NCI-H1436 treated with DMSO at 0.1 percent for 48 hours (cell line): ENCODE results near the gene PLXDC1.

Experiments used
- DNase-seq: peaks from one replicate; lab custom pipeline; 2025; lab: John Stamatoyannopoulos, UW

The PLXDC1 gene

DNA sequence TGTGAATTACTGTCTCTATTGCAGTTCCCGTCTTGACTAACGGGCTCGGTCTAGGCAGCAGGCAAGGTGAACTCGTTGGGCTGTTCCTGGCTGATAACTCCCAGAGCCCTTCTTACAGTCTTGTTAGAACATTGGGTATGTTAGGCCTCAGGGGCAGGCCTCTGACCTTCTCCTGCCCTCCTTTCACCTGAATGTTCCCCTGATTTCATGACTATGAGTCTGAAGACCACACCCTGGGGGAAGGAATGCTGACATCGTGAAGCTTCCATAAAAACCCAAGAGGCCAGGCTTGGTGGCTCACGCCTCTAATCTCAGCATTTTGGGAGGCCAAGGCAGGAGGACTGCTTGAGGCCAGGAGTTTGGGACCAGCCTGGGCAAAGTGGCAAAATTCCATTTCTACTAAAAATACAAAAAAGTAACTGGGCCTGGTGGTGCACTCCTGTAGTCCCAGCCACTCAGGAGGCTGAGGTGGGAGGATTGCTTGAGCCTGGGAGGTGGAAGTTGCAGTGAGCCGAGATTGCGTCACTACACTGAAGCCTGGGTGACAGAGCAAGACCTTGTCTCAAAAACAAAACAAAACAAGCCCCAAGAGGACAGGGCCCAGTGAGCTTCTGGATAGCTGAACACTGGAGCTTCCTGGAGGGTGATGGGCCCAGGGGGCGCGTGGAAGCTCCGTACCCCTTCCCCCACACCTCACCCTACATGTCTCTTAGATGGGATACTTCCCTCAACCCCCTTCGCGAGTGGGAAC, 136.5 kb downstream of the PLXDC1 start:
- no peak for DNase-seq

DNA sequence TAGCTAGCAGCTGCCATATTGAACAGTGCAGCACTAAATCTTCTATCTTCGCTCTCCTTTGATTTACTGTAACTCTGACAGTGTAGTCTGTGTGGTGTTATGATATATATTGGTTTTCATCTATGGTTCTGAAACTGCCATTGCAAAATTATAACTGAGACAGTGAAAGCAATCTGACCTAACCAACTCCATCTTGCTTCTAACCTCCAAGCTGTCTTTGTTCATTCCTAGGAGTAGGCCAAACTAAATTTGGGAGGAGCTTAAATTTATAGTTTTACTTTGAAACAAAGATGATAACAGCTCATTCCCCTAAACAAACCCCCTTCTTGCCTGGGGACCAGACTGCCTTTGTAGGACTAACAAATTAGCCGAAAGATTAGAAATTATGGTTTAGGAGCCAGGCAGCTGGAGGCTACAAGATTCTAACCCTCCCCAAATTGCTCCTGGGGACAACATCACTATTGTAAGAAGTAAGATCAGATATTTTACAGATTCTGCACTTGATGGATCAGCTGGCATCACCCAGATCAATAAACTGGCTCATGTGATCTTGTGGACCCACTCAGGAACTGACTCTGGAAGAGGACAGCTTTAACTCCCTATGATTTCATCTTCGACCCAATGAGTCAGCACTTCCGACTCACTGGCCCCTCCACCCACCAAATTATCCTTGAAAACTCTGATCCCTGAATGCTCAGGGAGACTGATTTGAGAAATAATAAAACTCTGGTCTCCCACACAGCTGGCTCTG, 137.2 kb downstream of the PLXDC1 start:
- DNase-seq = no peak
